OCI-LY1 (cell line): ENCODE results near the gene IQSEC1.

Experiments used
- H2AFZ ChIP-seq: fragments of 200-600 bp; sonication (generic), shearing (Covaris generic); 2 replicates; pipeline ENCODE4 v1.6.0; 2014; ENCODE audit warnings: antibody characterized with exemption, mild to moderate bottlenecking, low read length
- H3F3A ChIP-seq: fragments of 200-600 bp; sonication (generic), shearing (Covaris generic); 2 replicates; pipeline ENCODE4 v1.6.0; 2014; ENCODE audit warnings: mild to moderate bottlenecking, antibody characterized with exemption, low read length, moderate library complexity; ENCODE audit not compliant: insufficient read depth
- H3K27ac ChIP-seq: fragments of 200-600 bp; sonication (generic); 2 replicates; pipeline ENCODE4 v1.5.1; 2014; ENCODE audit warnings: low read length, mixed run types, mild to moderate bottlenecking, low read depth; ENCODE audit not compliant: poor library complexity, severe bottlenecking
- H3K27me3 ChIP-seq: fragments of 200-600 bp; sonication (generic); 2 replicates; pipeline ENCODE4 v1.6.0; 2014; ENCODE audit warnings: antibody characterized with exemption, mild to moderate bottlenecking, low read length, moderate library complexity; ENCODE audit not compliant: insufficient read depth
- H3K36me3 ChIP-seq: fragments of 200-600 bp; sonication (generic); 2 replicates; pipeline ENCODE4 v1.6.1; 2014; ENCODE audit warnings: mild to moderate bottlenecking, antibody characterized with exemption, low read length, moderate library complexity, mixed read lengths; ENCODE audit not compliant: insufficient read depth
- H3K4me1 ChIP-seq: fragments of 200-600 bp; sonication (generic); 2 replicates; pipeline ENCODE4 v1.5.1; 2014; ENCODE audit warnings: mild to moderate bottlenecking, low read length, moderate library complexity; ENCODE audit not compliant: insufficient read depth, severe bottlenecking
- H3K4me2 ChIP-seq: fragments of 200-600 bp; sonication (generic), shearing (Covaris generic); 2 replicates; pipeline ENCODE4 v1.6.1; 2014; ENCODE audit warnings: low read length
- H3K4me3 ChIP-seq: fragments of 200-600 bp; sonication (generic); 2 replicates; pipeline ENCODE4 v1.5.1; 2014; ENCODE audit warnings: low read length, low read depth, mild to moderate bottlenecking, mixed read lengths; ENCODE audit not compliant: poor library complexity, severe bottlenecking
- H3K79me2 ChIP-seq: fragments of 200-600 bp; shearing (Covaris generic); 2 replicates; pipeline ENCODE4 v1.6.1; 2016; ENCODE audit warnings: mixed run types, low read length, mixed read lengths; ENCODE audit not compliant: insufficient read depth
- H3K9ac ChIP-seq: fragments of 200-600 bp; sonication (generic), shearing (Covaris generic); 2 replicates; pipeline ENCODE4 v1.6.1; 2014; ENCODE audit warnings: mild to moderate bottlenecking, low read length, mixed read lengths
- H3K9me2 ChIP-seq: fragments of 200-600 bp; sonication (generic), shearing (Covaris generic); 2 replicates; pipeline ENCODE4 v1.6.1; 2014; ENCODE audit warnings: low read depth, mild to moderate bottlenecking, low read length, mixed read lengths
- H3K9me3 ChIP-seq: fragments of 200-600 bp; shearing (Covaris generic); 2 replicates; pipeline ENCODE4 v1.6.1; 2014; ENCODE audit warnings: low read length, mixed read lengths
- H4K20me1 ChIP-seq: fragments of 200-600 bp; sonication (generic), shearing (Covaris generic); 2 replicates; pipeline ENCODE4 v1.6.0; 2016; ENCODE audit warnings: mild to moderate bottlenecking, low read length; ENCODE audit not compliant: insufficient read depth
- EZH2 ChIP-seq: fragments of 200-600 bp; sonication (generic), shearing (Covaris generic); IDR thresholded peaks from 2 replicates; pipeline ENCODE4 v1.8.0; 2017; ENCODE audit warnings: borderline replicate concordance, mixed run types, mild to moderate bottlenecking, antibody characterized with exemption, low read length, moderate library complexity, mixed read lengths
- TF ChIP-seq, protein P1 (sequence below): fragments of 200-600 bp; sonication (generic), shearing (Covaris generic); IDR thresholded peaks from 2 replicates; pipeline ENCODE4 v1.5.1; 2017; ENCODE audit warnings: mild to moderate bottlenecking, antibody characterized with exemption, low read length, moderate library complexity, mixed read lengths

Gene IQSEC1

DNA sequence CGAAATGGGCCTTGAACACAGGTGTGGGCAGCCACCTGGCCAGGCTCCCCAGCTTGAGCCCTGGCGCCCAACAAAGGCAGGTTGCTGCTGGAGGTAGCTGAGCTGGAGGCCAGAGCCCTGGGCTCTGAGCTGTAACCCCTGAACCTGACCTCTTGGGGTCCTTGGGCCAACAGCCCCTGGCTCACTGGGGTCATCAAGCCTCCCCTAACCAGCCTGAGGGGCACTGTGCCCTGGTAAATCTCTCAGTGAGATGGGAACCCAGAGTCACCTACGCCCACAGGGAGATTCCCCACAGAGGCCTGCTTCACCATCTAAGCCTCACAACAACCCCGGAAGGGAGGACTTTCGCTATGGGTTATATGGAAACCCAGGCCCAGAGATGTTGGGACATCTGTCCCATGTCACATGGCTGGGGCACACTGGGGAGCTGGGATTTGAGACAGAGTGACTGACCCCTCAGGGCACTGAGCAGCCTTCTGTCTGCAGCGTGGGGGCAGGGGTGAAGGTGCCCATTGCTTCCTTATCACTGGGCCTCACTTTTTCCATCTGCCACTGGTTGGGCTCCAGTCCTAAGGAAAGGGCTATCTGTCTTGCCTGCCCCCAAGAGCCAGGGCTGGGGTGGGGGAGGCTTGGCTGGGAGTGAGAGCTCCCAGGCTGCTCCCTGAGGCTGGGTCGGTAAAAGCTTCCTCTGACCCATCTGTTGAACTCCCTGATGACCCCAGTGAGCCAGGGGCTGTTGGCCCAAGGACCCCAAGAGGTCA lies 59.1 kb downstream of the IQSEC1 start:
- Histone ChIP-seq H2AFZ (no peak overlapping the region), H3F3A (no peaks in the 10 kb centered on the region), H3K9ac (no peak overlapping the region), H3K27me3 (peaks cover 5% of the 10 kb centered on the region; the same call in 1 of the 2 replicates), H4K20me1 (no peaks in the 10 kb centered on the region), H3K4me2 (peak overlapping the region; percentile 50; the same call in 1 of the 2 replicates), H3K36me3 (no peaks in the 10 kb centered on the region), H3K27ac (peak overlapping the region; percentile 58), H3K4me1 (peaks cover 63% of the 10 kb centered on the region), H3K9me3 (no peaks in the 10 kb centered on the region), H3K79me2 (no peaks in the 10 kb centered on the region), H3K4me3 (no peak overlapping the region), H3K9me2 (no peaks in the 10 kb centered on the region)
- TF ChIP-seq EZH2, result no peak
- TF ChIP-seq, protein P1, sequence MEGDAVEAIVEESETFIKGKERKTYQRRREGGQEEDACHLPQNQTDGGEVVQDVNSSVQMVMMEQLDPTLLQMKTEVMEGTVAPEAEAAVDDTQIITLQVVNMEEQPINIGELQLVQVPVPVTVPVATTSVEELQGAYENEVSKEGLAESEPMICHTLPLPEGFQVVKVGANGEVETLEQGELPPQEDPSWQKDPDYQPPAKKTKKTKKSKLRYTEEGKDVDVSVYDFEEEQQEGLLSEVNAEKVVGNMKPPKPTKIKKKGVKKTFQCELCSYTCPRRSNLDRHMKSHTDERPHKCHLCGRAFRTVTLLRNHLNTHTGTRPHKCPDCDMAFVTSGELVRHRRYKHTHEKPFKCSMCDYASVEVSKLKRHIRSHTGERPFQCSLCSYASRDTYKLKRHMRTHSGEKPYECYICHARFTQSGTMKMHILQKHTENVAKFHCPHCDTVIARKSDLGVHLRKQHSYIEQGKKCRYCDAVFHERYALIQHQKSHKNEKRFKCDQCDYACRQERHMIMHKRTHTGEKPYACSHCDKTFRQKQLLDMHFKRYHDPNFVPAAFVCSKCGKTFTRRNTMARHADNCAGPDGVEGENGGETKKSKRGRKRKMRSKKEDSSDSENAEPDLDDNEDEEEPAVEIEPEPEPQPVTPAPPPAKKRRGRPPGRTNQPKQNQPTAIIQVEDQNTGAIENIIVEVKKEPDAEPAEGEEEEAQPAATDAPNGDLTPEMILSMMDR, result no peak

DNA sequence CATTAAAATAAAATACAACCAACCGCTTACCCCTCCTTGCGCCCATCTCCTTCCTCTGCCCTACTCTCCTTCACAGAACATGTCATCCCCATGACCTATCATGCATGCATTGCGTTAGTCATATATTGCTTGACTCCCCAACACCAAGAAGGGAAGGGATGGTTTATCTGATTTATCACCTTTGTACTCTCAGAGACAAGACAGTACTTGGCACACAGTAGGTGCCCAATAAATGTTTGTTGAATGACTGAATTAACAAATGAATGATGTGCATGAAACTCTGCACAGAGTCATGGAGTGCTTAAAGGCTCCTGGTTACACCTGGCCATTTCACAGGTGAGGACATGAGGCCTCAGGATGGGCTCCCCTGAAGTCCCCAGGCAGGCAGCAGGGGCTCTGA lies 59.7 kb downstream of the IQSEC1 start:
- H3K4me1 ChIP-seq, result peaks cover 68% of the 10 kb centered on the region
- no peaks in the 10 kb centered on the region for H3K36me3 ChIP-seq
- TF ChIP-seq EZH2, result no peak
- TF ChIP-seq, protein P1, result no peak
- H3K27me3 ChIP-seq, result peaks cover 5% of the 10 kb centered on the region; the same call in 1 of the 2 replicates
- H3K4me2 ChIP-seq, result no peak overlapping the region
- H4K20me1 ChIP-seq, result no peaks in the 10 kb centered on the region
- no peak overlapping the region for H3K9ac ChIP-seq
- H2AFZ ChIP-seq, result no peak overlapping the region
- H3K79me2 ChIP-seq, result no peaks in the 10 kb centered on the region
- no peaks in the 10 kb centered on the region for H3K9me2 ChIP-seq
- no peak overlapping the region for H3K4me3 ChIP-seq
- no peak overlapping the region for H3K27ac ChIP-seq
- no peaks in the 10 kb centered on the region for H3K9me3 ChIP-seq
- H3F3A ChIP-seq, result no peaks in the 10 kb centered on the region

DNA sequence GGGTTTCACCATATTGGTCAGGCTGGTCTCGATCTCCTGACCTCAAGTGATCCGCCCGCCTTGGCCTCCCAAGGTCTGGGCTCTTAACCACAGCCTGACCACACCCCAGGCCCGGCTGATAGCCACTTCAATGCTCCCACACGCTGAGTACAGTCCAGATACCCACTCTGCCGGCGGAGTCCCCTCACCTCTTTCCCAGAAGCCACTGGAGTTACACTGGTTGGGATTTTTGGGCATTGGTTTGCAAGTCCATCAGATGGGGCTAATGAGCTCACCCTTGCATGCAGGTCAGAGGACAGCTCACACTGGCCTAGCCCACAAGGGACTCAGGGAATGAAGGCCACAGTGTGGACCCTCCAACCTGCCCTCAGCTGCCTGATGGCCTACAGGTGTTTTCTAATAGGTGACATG lies 60.1 kb downstream of the IQSEC1 start:
- Histone ChIP-seq H2AFZ (no peak overlapping the region), H4K20me1 (no peaks in the 10 kb centered on the region), H3K27ac (no peak overlapping the region), H3K27me3 (peaks cover 5% of the 10 kb centered on the region; the same call in 1 of the 2 replicates), H3K9me3 (no peaks in the 10 kb centered on the region), H3K9ac (no peak overlapping the region), H3K4me3 (no peak overlapping the region), H3F3A (no peaks in the 10 kb centered on the region), H3K4me1 (peaks cover 68% of the 10 kb centered on the region), H3K4me2 (no peak overlapping the region), H3K79me2 (no peaks in the 10 kb centered on the region), H3K9me2 (no peaks in the 10 kb centered on the region), H3K36me3 (no peaks in the 10 kb centered on the region)
- no peak for TF ChIP-seq EZH2
- TF ChIP-seq, protein P1, result no peak
